Measurements from ENCODE around the gene SLC5A11. TPM values are rescaled to one million over a fixed set of nuclear protein-coding genes. Genes with fewer than 3 reads are reported as not detected.

SLC5A11 gene
- total RNA-seq, 1 donor from 2014 or later, result not detected

- Mint-ChIP-seq H3K9me3 (ENCODE audit: unreplicated experiment) (no peaks in the 10 kb centered on the region), H3K4me1 (ENCODE audit: unreplicated experiment) (no peaks in the 10 kb centered on the region), H3K27me3 (ENCODE audit: unreplicated experiment) (peaks cover 3% of the 10 kb centered on the region), H3K36me3 (ENCODE audit: low read depth, unreplicated experiment) (peaks cover 19% of the 10 kb centered on the region), H3K4me3 (ENCODE audit: unreplicated experiment) (no peak overlapping the region), H3K27ac (ENCODE audit: unreplicated experiment) (no peak overlapping the region)
- DNase-seq (ENCODE audit: low spot score), result no peak
- no peak for TF ChIP-seq CTCF (IDR thresholded peaks at IDR 0.05; ENCODE audit: unreplicated experiment)
Measured at GRCh38 chr16:24915576-24915975, 69.8 kb downstream of the SLC5A11 start.

- H3K36me3 Mint-ChIP-seq (ENCODE audit: low read depth, unreplicated experiment), result peaks cover 29% of the 10 kb centered on the region
- no peak for DNase-seq (ENCODE audit: low spot score)
- no peak overlapping the region for H3K4me3 Mint-ChIP-seq (ENCODE audit: unreplicated experiment)
- peaks cover 7% of the 10 kb centered on the region for H3K27me3 Mint-ChIP-seq (ENCODE audit: unreplicated experiment)
- no peak overlapping the region for H3K27ac Mint-ChIP-seq (ENCODE audit: unreplicated experiment)
- no peak for TF ChIP-seq CTCF (IDR thresholded peaks at IDR 0.05; ENCODE audit: unreplicated experiment)
- no peaks in the 10 kb centered on the region for H3K4me1 Mint-ChIP-seq (ENCODE audit: unreplicated experiment)
- H3K9me3 Mint-ChIP-seq (ENCODE audit: unreplicated experiment), result no peaks in the 10 kb centered on the region
Measured at GRCh38 chr16:24917236-24917635, 71.5 kb downstream of the SLC5A11 start.

- H3K27me3 Mint-ChIP-seq (ENCODE audit: unreplicated experiment), result peaks cover 5% of the 10 kb centered on the region
- DNase-seq (ENCODE audit: low spot score), result no peak
- no peaks in the 10 kb centered on the region for H3K9me3 Mint-ChIP-seq (ENCODE audit: unreplicated experiment)
- H3K27ac Mint-ChIP-seq (ENCODE audit: unreplicated experiment), result no peak overlapping the region
- no peak for TF ChIP-seq CTCF (IDR thresholded peaks at IDR 0.05; ENCODE audit: unreplicated experiment)
- no peak overlapping the region for H3K4me3 Mint-ChIP-seq (ENCODE audit: unreplicated experiment)
- no peaks in the 10 kb centered on the region for H3K4me1 Mint-ChIP-seq (ENCODE audit: unreplicated experiment)
- H3K36me3 Mint-ChIP-seq (ENCODE audit: low read depth, unreplicated experiment), result peaks cover 29% of the 10 kb centered on the region
Measured at GRCh38 chr16:24917891-24918290, 72.1 kb downstream of the SLC5A11 start.

- no peak for TF ChIP-seq CTCF (IDR thresholded peaks at IDR 0.05; ENCODE audit: unreplicated experiment)
- H3K36me3 Mint-ChIP-seq (ENCODE audit: low read depth, unreplicated experiment), result peaks cover 29% of the 10 kb centered on the region
- H3K4me1 Mint-ChIP-seq (ENCODE audit: unreplicated experiment), result no peaks in the 10 kb centered on the region
- peaks cover 5% of the 10 kb centered on the region for H3K27me3 Mint-ChIP-seq (ENCODE audit: unreplicated experiment)
- no peaks in the 10 kb centered on the region for H3K9me3 Mint-ChIP-seq (ENCODE audit: unreplicated experiment)
- no peak overlapping the region for H3K4me3 Mint-ChIP-seq (ENCODE audit: unreplicated experiment)
- H3K27ac Mint-ChIP-seq (ENCODE audit: unreplicated experiment), result no peak overlapping the region
- no peak for DNase-seq (ENCODE audit: low spot score)
Measured at GRCh38 chr16:24918641-24919040, 72.9 kb downstream of the SLC5A11 start.

- peak overlapping the region; percentile 81 for H3K4me3 Mint-ChIP-seq (ENCODE audit: unreplicated experiment)
- peaks cover 29% of the 10 kb centered on the region for H3K36me3 Mint-ChIP-seq (ENCODE audit: low read depth, unreplicated experiment)
- no peak for DNase-seq (ENCODE audit: low spot score)
- H3K9me3 Mint-ChIP-seq (ENCODE audit: unreplicated experiment), result no peaks in the 10 kb centered on the region
- no peaks in the 10 kb centered on the region for H3K4me1 Mint-ChIP-seq (ENCODE audit: unreplicated experiment)
- no peak for TF ChIP-seq CTCF (IDR thresholded peaks at IDR 0.05; ENCODE audit: unreplicated experiment)
- no peak overlapping the region for H3K27ac Mint-ChIP-seq (ENCODE audit: unreplicated experiment)
- peaks cover 5% of the 10 kb centered on the region for H3K27me3 Mint-ChIP-seq (ENCODE audit: unreplicated experiment)
Measured at GRCh38 chr16:24919536-24919935, 73.8 kb downstream of the SLC5A11 start.

Measured in endothelial cell (in vitro differentiated cells).